ENCODE data around the gene FBN2. TPM values are rescaled to one million over a fixed set of nuclear protein-coding genes. Genes with fewer than 3 reads are reported as not detected.
"Not testable (repeated sequence)": the region's sequence is repeated elsewhere in the genome, so short reads cannot be mapped to it uniquely, and the experiment has no call there.

FBN2 gene
- total RNA-seq, 2 experiments from 2014 or later, result not detected

- CTCF ChIA-PET, result interaction anchor here (1.0 kb wide), 1 partner anchor 9 kb away, joined by 3 read pairs; no protein-coding TSS in a partner anchor
- no peak for DNase-seq
- ATAC-seq, result no peak
- H3K4me3 Mint-ChIP-seq, result no peak overlapping the region
- POLR2A ChIA-PET, result no interaction called here
- H3K4me1 Mint-ChIP-seq (ENCODE audit: low read depth), result no peaks in the 10 kb centered on the region
- H3K27me3 Mint-ChIP-seq (ENCODE audit: low read depth), result no peaks in the 10 kb centered on the region
- H3K27ac Mint-ChIP-seq, result no peak overlapping the region
- no peaks in the 10 kb centered on the region for H3K36me3 Mint-ChIP-seq (ENCODE audit: low read depth)
- no peaks in the 10 kb centered on the region for H3K9me3 Mint-ChIP-seq (ENCODE audit: insufficient read depth)
Observed at GRCh38 chr5:128407944-128408343, 130.1 kb downstream of the FBN2 start.

GRCh38 chr5:128406803-128407202, 131.2 kb downstream of the FBN2 start:
- H3K4me3 Mint-ChIP-seq, result no peak overlapping the region
- no peaks in the 10 kb centered on the region for H3K9me3 Mint-ChIP-seq (ENCODE audit: insufficient read depth)
- no peaks in the 10 kb centered on the region for H3K36me3 Mint-ChIP-seq (ENCODE audit: low read depth)
- no peaks in the 10 kb centered on the region for H3K4me1 Mint-ChIP-seq (ENCODE audit: low read depth)
- H3K27ac Mint-ChIP-seq, result no peak overlapping the region
- CTCF ChIA-PET, result interaction anchor here (1.0 kb wide), 1 partner anchor 10 kb away, joined by 3 read pairs; no protein-coding TSS in a partner anchor
- no peak for ATAC-seq
- POLR2A ChIA-PET, result no interaction called here
- DNase-seq, result no peak
- no peaks in the 10 kb centered on the region for H3K27me3 Mint-ChIP-seq (ENCODE audit: low read depth)

GRCh38 chr5:128405159-128405558, 132.9 kb downstream of the FBN2 start:
- ATAC-seq (no peak), DNase-seq (no peak)
- POLR2A ChIA-PET, result no interaction called here
- Mint-ChIP-seq H3K4me3 (no peak overlapping the region), H3K4me1 (ENCODE audit: low read depth) (no peaks in the 10 kb centered on the region), H3K27me3 (ENCODE audit: low read depth) (no peaks in the 10 kb centered on the region), H3K36me3 (ENCODE audit: low read depth) (no peaks in the 10 kb centered on the region), H3K27ac (no peak overlapping the region), H3K9me3 (ENCODE audit: insufficient read depth) (no peaks in the 10 kb centered on the region)
- CTCF ChIA-PET, result no interaction called here

- H3K36me3 Mint-ChIP-seq (ENCODE audit: low read depth), result no peaks in the 10 kb centered on the region
- no peak overlapping the region for H3K4me3 Mint-ChIP-seq
- no peak for DNase-seq
- H3K4me1 Mint-ChIP-seq (ENCODE audit: low read depth), result no peaks in the 10 kb centered on the region
- ChIA-PET CTCF (no interaction called here), POLR2A (no interaction called here)
- no peaks in the 10 kb centered on the region for H3K9me3 Mint-ChIP-seq (ENCODE audit: insufficient read depth)
- ATAC-seq, result no peak
- H3K27ac Mint-ChIP-seq, result no peak overlapping the region
- no peaks in the 10 kb centered on the region for H3K27me3 Mint-ChIP-seq (ENCODE audit: low read depth)
Observed at GRCh38 chr5:128403333-128403732, 134.7 kb downstream of the FBN2 start.

- no peak for ATAC-seq
- Mint-ChIP-seq H3K4me1 (ENCODE audit: low read depth) (no peaks in the 10 kb centered on the region), H3K27me3 (ENCODE audit: low read depth) (no peaks in the 10 kb centered on the region), H3K27ac (no peak overlapping the region), H3K4me3 (no peak overlapping the region), H3K36me3 (ENCODE audit: low read depth) (no peaks in the 10 kb centered on the region), H3K9me3 (ENCODE audit: insufficient read depth) (no peaks in the 10 kb centered on the region)
- DNase-seq, result no peak
- CTCF ChIA-PET, result no interaction called here
- POLR2A ChIA-PET, result no interaction called here
Observed at GRCh38 chr5:128402506-128402905, 135.5 kb downstream of the FBN2 start.

GRCh38 chr5:128400766-128401165, 137.3 kb downstream of the FBN2 start:
- H3K4me3 Mint-ChIP-seq; H3K9me3 Mint-ChIP-seq (ENCODE audit: insufficient read depth); H3K36me3 Mint-ChIP-seq (ENCODE audit: low read depth); POLR2A ChIA-PET; H3K27ac Mint-ChIP-seq; H3K4me1 Mint-ChIP-seq (ENCODE audit: low read depth); ATAC-seq; H3K27me3 Mint-ChIP-seq (ENCODE audit: low read depth); DNase-seq; CTCF ChIA-PET: not testable (repeated sequence)

- Mint-ChIP-seq H3K36me3 (ENCODE audit: low read depth) (no peaks in the 10 kb centered on the region), H3K9me3 (ENCODE audit: insufficient read depth) (no peaks in the 10 kb centered on the region), H3K4me3 (no peak overlapping the region), H3K27ac (no peak overlapping the region), H3K4me1 (ENCODE audit: low read depth) (no peaks in the 10 kb centered on the region), H3K27me3 (ENCODE audit: low read depth) (no peaks in the 10 kb centered on the region)
- DNase-seq, result no peak
- no peak for ATAC-seq
- ChIA-PET CTCF (no interaction called here), POLR2A (no interaction called here)
Observed at GRCh38 chr5:128399111-128399510, 138.9 kb downstream of the FBN2 start.

GRCh38 chr5:128397876-128398275, 140.2 kb downstream of the FBN2 start:
- H3K9me3 Mint-ChIP-seq (ENCODE audit: insufficient read depth), result no peaks in the 10 kb centered on the region
- DNase-seq (no peak), ATAC-seq (no peak)
- H3K36me3 Mint-ChIP-seq (ENCODE audit: low read depth), result no peaks in the 10 kb centered on the region
- ChIA-PET CTCF (no interaction called here), POLR2A (no interaction called here)
- H3K27ac Mint-ChIP-seq, result no peak overlapping the region
- H3K4me1 Mint-ChIP-seq (ENCODE audit: low read depth), result no peaks in the 10 kb centered on the region
- no peaks in the 10 kb centered on the region for H3K27me3 Mint-ChIP-seq (ENCODE audit: low read depth)
- H3K4me3 Mint-ChIP-seq, result no peak overlapping the region

- Mint-ChIP-seq H3K4me1 (ENCODE audit: low read depth) (no peaks in the 10 kb centered on the region), H3K27ac (no peak overlapping the region), H3K4me3 (no peak overlapping the region), H3K36me3 (ENCODE audit: low read depth) (no peaks in the 10 kb centered on the region), H3K9me3 (ENCODE audit: insufficient read depth) (no peaks in the 10 kb centered on the region), H3K27me3 (ENCODE audit: low read depth) (no peaks in the 10 kb centered on the region)
- no peak for ATAC-seq
- no peak for DNase-seq
- CTCF ChIA-PET, result no interaction called here
- POLR2A ChIA-PET, result no interaction called here
Observed at GRCh38 chr5:128395073-128395472, 143.0 kb downstream of the FBN2 start.

GRCh38 chr5:128384068-128384467, 154.0 kb downstream of the FBN2 start:
- ChIA-PET CTCF (no interaction called here), POLR2A (no interaction called here)
- no peaks in the 10 kb centered on the region for H3K9me3 Mint-ChIP-seq (ENCODE audit: insufficient read depth)
- DNase-seq, result no peak
- H3K4me1 Mint-ChIP-seq (ENCODE audit: low read depth), result no peaks in the 10 kb centered on the region
- ATAC-seq, result no peak
- no peaks in the 10 kb centered on the region for H3K27me3 Mint-ChIP-seq (ENCODE audit: low read depth)
- no peaks in the 10 kb centered on the region for H3K36me3 Mint-ChIP-seq (ENCODE audit: low read depth)
- H3K27ac Mint-ChIP-seq, result no peak overlapping the region
- H3K4me3 Mint-ChIP-seq, result no peak overlapping the region

GRCh38 chr5:128380337-128380736, 157.7 kb downstream of the FBN2 start:
- CTCF ChIA-PET, result no interaction called here
- Mint-ChIP-seq H3K27ac (no peak overlapping the region), H3K36me3 (ENCODE audit: low read depth) (no peaks in the 10 kb centered on the region), H3K9me3 (ENCODE audit: insufficient read depth) (no peaks in the 10 kb centered on the region), H3K4me3 (no peak overlapping the region), H3K27me3 (ENCODE audit: low read depth) (no peaks in the 10 kb centered on the region), H3K4me1 (ENCODE audit: low read depth) (no peaks in the 10 kb centered on the region)
- ATAC-seq, result no peak
- DNase-seq, result no peak
- POLR2A ChIA-PET, result no interaction called here

GRCh38 chr5:128378632-128379031, 159.4 kb downstream of the FBN2 start:
- Mint-ChIP-seq H3K4me3 (no peak overlapping the region), H3K27ac (no peak overlapping the region), H3K36me3 (ENCODE audit: low read depth) (no peaks in the 10 kb centered on the region), H3K9me3 (ENCODE audit: insufficient read depth) (no peaks in the 10 kb centered on the region), H3K27me3 (ENCODE audit: low read depth) (no peaks in the 10 kb centered on the region), H3K4me1 (ENCODE audit: low read depth) (no peaks in the 10 kb centered on the region)
- ATAC-seq (no peak), DNase-seq (no peak)
- ChIA-PET POLR2A (no interaction called here), CTCF (no interaction called here)

GRCh38 chr5:128378196-128378595, 159.8 kb downstream of the FBN2 start:
- no peak overlapping the region for H3K27ac Mint-ChIP-seq
- DNase-seq, result no peak
- no peak overlapping the region for H3K4me3 Mint-ChIP-seq
- H3K36me3 Mint-ChIP-seq (ENCODE audit: low read depth), result no peaks in the 10 kb centered on the region
- POLR2A ChIA-PET, result no interaction called here
- H3K9me3 Mint-ChIP-seq (ENCODE audit: insufficient read depth), result no peaks in the 10 kb centered on the region
- no peak for ATAC-seq
- H3K4me1 Mint-ChIP-seq (ENCODE audit: low read depth), result no peaks in the 10 kb centered on the region
- no peaks in the 10 kb centered on the region for H3K27me3 Mint-ChIP-seq (ENCODE audit: low read depth)
- CTCF ChIA-PET, result no interaction called here
